ENCODE results near the gene SCYGR8.

DNA sequence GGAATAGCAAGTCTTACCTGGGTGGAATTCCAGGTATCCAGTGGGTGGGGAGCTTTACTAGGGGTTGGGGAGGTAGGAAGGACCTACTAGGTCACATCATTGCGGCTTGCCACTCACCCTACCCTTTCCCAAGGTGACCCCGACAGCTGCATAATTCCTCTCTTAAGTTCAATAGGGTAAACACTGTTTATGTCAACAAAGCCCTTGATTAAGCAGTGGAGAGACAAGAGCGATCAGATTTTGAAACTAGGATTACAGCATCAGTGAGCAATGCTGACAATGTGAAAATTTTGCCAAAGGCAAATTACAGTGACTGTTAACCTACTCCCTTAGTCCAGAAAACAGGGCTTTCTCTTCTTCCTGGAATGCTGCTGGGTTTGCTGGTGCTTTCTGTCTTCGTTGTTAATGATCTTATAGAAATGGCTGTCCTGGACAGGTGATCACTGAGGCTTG is 42.4 kb upstream of the SCYGR8 start:
- TF ChIP-seq, protein P1, sequence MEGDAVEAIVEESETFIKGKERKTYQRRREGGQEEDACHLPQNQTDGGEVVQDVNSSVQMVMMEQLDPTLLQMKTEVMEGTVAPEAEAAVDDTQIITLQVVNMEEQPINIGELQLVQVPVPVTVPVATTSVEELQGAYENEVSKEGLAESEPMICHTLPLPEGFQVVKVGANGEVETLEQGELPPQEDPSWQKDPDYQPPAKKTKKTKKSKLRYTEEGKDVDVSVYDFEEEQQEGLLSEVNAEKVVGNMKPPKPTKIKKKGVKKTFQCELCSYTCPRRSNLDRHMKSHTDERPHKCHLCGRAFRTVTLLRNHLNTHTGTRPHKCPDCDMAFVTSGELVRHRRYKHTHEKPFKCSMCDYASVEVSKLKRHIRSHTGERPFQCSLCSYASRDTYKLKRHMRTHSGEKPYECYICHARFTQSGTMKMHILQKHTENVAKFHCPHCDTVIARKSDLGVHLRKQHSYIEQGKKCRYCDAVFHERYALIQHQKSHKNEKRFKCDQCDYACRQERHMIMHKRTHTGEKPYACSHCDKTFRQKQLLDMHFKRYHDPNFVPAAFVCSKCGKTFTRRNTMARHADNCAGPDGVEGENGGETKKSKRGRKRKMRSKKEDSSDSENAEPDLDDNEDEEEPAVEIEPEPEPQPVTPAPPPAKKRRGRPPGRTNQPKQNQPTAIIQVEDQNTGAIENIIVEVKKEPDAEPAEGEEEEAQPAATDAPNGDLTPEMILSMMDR (IDR thresholded peaks at IDR 0.05; ENCODE audit: poor library complexity), result no peak
- no peak for TF ChIP-seq EZH2phosphoT487 (IDR thresholded peaks at IDR 0.05; ENCODE audit: low read depth, severe bottlenecking, unreplicated experiment)
